ENCODE results near the gene GDF7. TPM values are rescaled to one million over a fixed set of nuclear protein-coding genes. Genes with fewer than 3 reads are reported as not detected.

The GDF7 gene
- total RNA-seq, 4 donors from 2014 or later, result 1.9 to 3.1 (median 2.4) TPM

- no peak for TF ChIP-seq CTCF (IDR thresholded peaks at IDR 0.05)
- no peak for TF ChIP-seq EP300 (IDR thresholded peaks at IDR 0.05)
- no peak for TF ChIP-seq POLR2AphosphoS5 (IDR thresholded peaks at IDR 0.05)
- no peak for TF ChIP-seq POLR2A (IDR thresholded peaks at IDR 0.05)
- Histone ChIP-seq H3K27me3 (peaks cover 96% of the 10 kb centered on the region), H3K9me3 (no peaks in the 10 kb centered on the region), H3K4me3 (peak overlapping the region; percentile 20), H3K27ac (no peak overlapping the region), H3K4me1 (peaks cover 43% of the 10 kb centered on the region), H3K36me3 (no peaks in the 10 kb centered on the region)
- WGBS, result 10% methylated on average over 2 of the region's 83 CpGs
- DNase-seq (ENCODE audit: low spot score in 2 of 2), result no peak
Observed at GRCh38 chr2:20670315-20671035, 3.5 kb downstream of the GDF7 start.

GRCh38 chr2:20671036-20671735 is 4.2 kb downstream of the GDF7 start:
- H3K27me3 ChIP-seq, result peaks cover 89% of the 10 kb centered on the region
- peak overlapping the region; percentile 20 for H3K4me3 ChIP-seq
- DNase-seq (ENCODE audit: low spot score in 2 of 2), result no peak
- no peak for TF ChIP-seq CTCF (IDR thresholded peaks at IDR 0.05)
- TF ChIP-seq POLR2AphosphoS5 (IDR thresholded peaks at IDR 0.05), result no peak
- no peak for TF ChIP-seq EP300 (IDR thresholded peaks at IDR 0.05)
- no peak for TF ChIP-seq POLR2A (IDR thresholded peaks at IDR 0.05)
- H3K9me3 ChIP-seq, result no peaks in the 10 kb centered on the region
- H3K36me3 ChIP-seq, result no peaks in the 10 kb centered on the region
- peaks cover 42% of the 10 kb centered on the region for H3K4me1 ChIP-seq
- H3K27ac ChIP-seq, result no peak overlapping the region
- 32% methylated on average over 24 of the region's 60 CpGs for WGBS

GRCh38 chr2:20671736-20672080 is 4.8 kb downstream of the GDF7 start:
- Histone ChIP-seq H3K4me1 (peaks cover 39% of the 10 kb centered on the region), H3K9me3 (no peaks in the 10 kb centered on the region), H3K4me3 (no peak overlapping the region), H3K27ac (no peak overlapping the region), H3K36me3 (no peaks in the 10 kb centered on the region), H3K27me3 (peaks cover 84% of the 10 kb centered on the region)
- 27% methylated on average over 13 of the region's 13 CpGs for WGBS
- TF ChIP-seq CTCF (IDR thresholded peaks at IDR 0.05) (no peak), POLR2AphosphoS5 (IDR thresholded peaks at IDR 0.05) (no peak), EP300 (IDR thresholded peaks at IDR 0.05) (no peak)
- DNase-seq (ENCODE audit: low spot score in 2 of 2), result no peak

GRCh38 chr2:20672201-20672951 is 5.4 kb downstream of the GDF7 start:
- DNase-seq (ENCODE audit: low spot score in 2 of 2), result no peak
- H3K36me3 ChIP-seq, result no peaks in the 10 kb centered on the region
- peaks cover 78% of the 10 kb centered on the region for H3K27me3 ChIP-seq
- no peaks in the 10 kb centered on the region for H3K9me3 ChIP-seq
- TF ChIP-seq POLR2AphosphoS5 (IDR thresholded peaks at IDR 0.05) (no peak), EP300 (IDR thresholded peaks at IDR 0.05) (no peak), CTCF (IDR thresholded peaks at IDR 0.05) (no peak), POLR2A (IDR thresholded peaks at IDR 0.05) (no peak)
- peaks cover 35% of the 10 kb centered on the region for H3K4me1 ChIP-seq
- H3K27ac ChIP-seq, result no peak overlapping the region
- WGBS, result 47% methylated on average over 7 of the region's 18 CpGs
- H3K4me3 ChIP-seq, result no peak overlapping the region
